GM23338 (cell line): ENCODE data around the gene FCRL4. TPM values are rescaled to one million over a fixed set of nuclear protein-coding genes. Genes with fewer than 3 reads are reported as not detected.

Experiments
- ATAC-seq: fragments of 200-7000 bp; cut with Tn5 transposase; 3 replicates; pipeline ENCODE4 v1.9.1; 2020
- DNase-seq: peaks from one replicate; pipeline ENCODE4 v3.0.0-alpha.2; 2015; ENCODE audit warnings: low spot score
- H2AFZ ChIP-seq: fragments of 200-600 bp; sonication (generic); 2 replicates; pipeline ENCODE4 v1.8.0; 2016; ENCODE audit warnings: antibody characterized with exemption, mild to moderate bottlenecking, moderate library complexity
- H3F3A ChIP-seq: fragments of 200-600 bp; sonication (generic); replicated peaks from 2 replicates; pipeline ENCODE4 v1.8.0; 2017; ENCODE audit warnings: antibody characterized with exemption, mixed run types, low read depth
- H3K27ac ChIP-seq: fragments of 200-600 bp; sonication (generic); 2 replicates; pipeline ENCODE4 v1.6.1; 2016; ENCODE audit warnings: low read depth
- H3K27me3 ChIP-seq: fragments of 200-600 bp; sonication (generic); 2 replicates; pipeline ENCODE4 v1.8.0; 2016; ENCODE audit warnings: mild to moderate bottlenecking, mixed run types, moderate library complexity; ENCODE audit not compliant: insufficient read depth
- H3K36me3 ChIP-seq: fragments of 200-600 bp; sonication (generic); 2 replicates; pipeline ENCODE4 v1.8.0; 2016; ENCODE audit warnings: mild to moderate bottlenecking; ENCODE audit not compliant: insufficient read depth
- H3K4me1 ChIP-seq: fragments of 200-600 bp; sonication (generic); 2 replicates; pipeline ENCODE4 v1.8.0; 2016; ENCODE audit warnings: mild to moderate bottlenecking, moderate library complexity; ENCODE audit not compliant: insufficient read depth
- H3K4me2 ChIP-seq: fragments of 200-600 bp; sonication (generic); 2 replicates; pipeline ENCODE4 v1.7.1; 2017; ENCODE audit warnings: mixed run types
- H3K4me3 ChIP-seq: fragments of 200-600 bp; sonication (generic); 2 replicates; pipeline ENCODE4 v1.6.1; 2016; ENCODE audit warnings: mixed run types
- H3K79me2 ChIP-seq: fragments of 200-600 bp; sonication (generic); replicated peaks from 2 replicates; pipeline ENCODE4 v1.8.0; 2017; ENCODE audit warnings: mild to moderate bottlenecking; ENCODE audit not compliant: insufficient read depth
- H3K9me2 ChIP-seq: fragments of 200-600 bp; sonication (generic); 2 replicates; pipeline ENCODE4 v1.8.0; 2017; ENCODE audit not compliant: insufficient read depth
- H4K20me1 ChIP-seq: fragments of 200-600 bp; sonication (generic); replicated peaks from 2 replicates; pipeline ENCODE4 v1.8.0; 2017; ENCODE audit warnings: mild to moderate bottlenecking; ENCODE audit not compliant: insufficient read depth
- H3K27ac Mint-ChIP-seq: 2 replicates; pipeline ENCODE4 v1.8.0; 2020; ENCODE audit warnings: inconsistent platforms, mild to moderate bottlenecking, moderate library complexity, mixed read lengths
- H3K27me3 Mint-ChIP-seq: 3 replicates; pipeline ENCODE4 v1.8.0; 2022; ENCODE audit warnings: low read depth, mild to moderate bottlenecking, moderate library complexity, mixed read lengths, inconsistent platforms; ENCODE audit not compliant: insufficient read depth, poor library complexity
- H3K36me3 Mint-ChIP-seq: 3 replicates; pipeline ENCODE4 v1.8.0; 2021; ENCODE audit warnings: low read depth, mild to moderate bottlenecking, inconsistent platforms, moderate library complexity, mixed read lengths
- H3K4me1 Mint-ChIP-seq: 3 replicates; pipeline ENCODE4 v1.8.0; 2020; ENCODE audit warnings: mild to moderate bottlenecking, inconsistent platforms, mixed read lengths
- H3K4me3 Mint-ChIP-seq: 3 replicates; pipeline ENCODE4 v1.8.0; 2021; ENCODE audit warnings: moderate library complexity, mild to moderate bottlenecking, inconsistent platforms, mixed read lengths
- H3K9me3 Mint-ChIP-seq: 3 replicates; pipeline ENCODE4 v1.8.0; 2020; ENCODE audit warnings: moderate library complexity, mild to moderate bottlenecking, inconsistent platforms, mixed read lengths
- CTCF ChIP-seq, 2 experiments: fragments of 200-600 bp in 1 of 2; sonication (generic) in 1 of 2; conservative IDR thresholded peaks; 2 replicates each; pipeline versions ENCODE4 v1.5.1 to v1.6.1; 2016 to 2017; ENCODE audit warnings: antibody characterized with exemption in 2 of 2, low read depth in 2 of 2, mild to moderate bottlenecking in 2 of 2, moderate library complexity in 1 of 2
- EZH2 ChIP-seq: fragments of 200-600 bp; sonication (generic); IDR thresholded peaks from one replicate; pipeline ENCODE4 v1.8.0; 2017; ENCODE audit warnings: antibody characterized with exemption, mild to moderate bottlenecking, low read depth; ENCODE audit not compliant: unreplicated experiment
- EZH2phosphoT487 ChIP-seq: fragments of 200-600 bp; sonication (generic); IDR thresholded peaks from one replicate; pipeline ENCODE4 v1.8.1; 2018; ENCODE audit warnings: antibody characterized with exemption; ENCODE audit not compliant: unreplicated experiment
- JUNB ChIP-seq: IDR thresholded peaks from one replicate; pipeline ENCODE4 v1.6.1; 2016; ENCODE audit warnings: antibody characterized with exemption; ENCODE audit not compliant: unreplicated experiment
- NANOG ChIP-seq: IDR thresholded peaks from 2 replicates; pipeline ENCODE4 v1.6.1; 2016; ENCODE audit warnings: antibody characterized with exemption, borderline replicate concordance
- REST ChIP-seq: IDR thresholded peaks from one replicate; pipeline ENCODE4 v1.6.1; 2018; ENCODE audit warnings: antibody characterized with exemption; ENCODE audit not compliant: unreplicated experiment
- STAT1 ChIP-seq: IDR thresholded peaks from one replicate; pipeline ENCODE4 v1.6.1; 2016; ENCODE audit warnings: antibody characterized with exemption; ENCODE audit not compliant: unreplicated experiment
- ZNF114 ChIP-seq: fragments of 250-450 bp; sonication (Bioruptor Pico); IDR thresholded peaks from 2 replicates; pipeline ENCODE4 v1.5.0; 2020; ENCODE audit warnings: mild to moderate bottlenecking, moderate library complexity
- ZNF331 ChIP-seq: fragments of 250-450 bp; sonication (Bioruptor Pico); IDR thresholded peaks from 2 replicates; pipeline ENCODE4 v1.5.0; 2020; ENCODE audit warnings: low read depth, mild to moderate bottlenecking, moderate library complexity
- polyA plus RNA-seq: library from polyadenylated mRNA; unstranded; fragments of >200 nt; fragmentation: Nextera tagmentation; extraction: Ambion mirVana; gene quantifications from 2 replicates; pipeline ENCODE4 v1.2.1, GENCODE V29; 2016
- total RNA-seq: library from RNA; depleted of rRNA; stranded (reverse); fragments of >200 nt; shearing (Covaris generic); gene quantifications from 2 replicates; pipeline ENCODE4 v1.2.3, GENCODE V29; 2014
- TF ChIP-seq, protein P1 (sequence below): fragments of 250-450 bp; sonication (Bioruptor Pico); IDR thresholded peaks from 2 replicates; pipeline ENCODE4 v1.5.0; 2020; ENCODE audit warnings: mild to moderate bottlenecking, moderate library complexity
- TF ChIP-seq, protein P2 (sequence below): IDR thresholded peaks from 2 replicates; pipeline ENCODE4 v1.6.1; 2016; ENCODE audit warnings: antibody characterized with exemption

The FCRL4 gene
- total and polyA plus RNA-seq, 2 experiments from 2014 or later = not detected

- ATAC-seq (no peak), DNase-seq (no peak)
- H4K20me1 ChIP-seq = no peaks in the 10 kb centered on the region
- no peaks in the 10 kb centered on the region for H3K27me3 ChIP-seq
- peaks cover 5% of the 10 kb centered on the region; the same call in 1 of the 2 replicates for H3K4me1 ChIP-seq
- Mint-ChIP-seq H3K36me3 (no peaks in the 10 kb centered on the region), H3K4me1 (no peaks in the 10 kb centered on the region), H3K27ac (no peak overlapping the region), H3K4me3 (no peak overlapping the region), H3K27me3 (no peaks in the 10 kb centered on the region), H3K9me3 (no peaks in the 10 kb centered on the region)
- no peaks in the 10 kb centered on the region for H3F3A ChIP-seq
- H3K4me3 ChIP-seq = no peak overlapping the region
- no peaks in the 10 kb centered on the region for H3K79me2 ChIP-seq
- H3K4me2 ChIP-seq = no peak overlapping the region
- peak overlapping the region; percentile 29; the same call in 1 of the 2 replicates for H2AFZ ChIP-seq
- TF ChIP-seq STAT1 = no peak
- TF ChIP-seq REST = no peak
- TF ChIP-seq, protein P1, sequence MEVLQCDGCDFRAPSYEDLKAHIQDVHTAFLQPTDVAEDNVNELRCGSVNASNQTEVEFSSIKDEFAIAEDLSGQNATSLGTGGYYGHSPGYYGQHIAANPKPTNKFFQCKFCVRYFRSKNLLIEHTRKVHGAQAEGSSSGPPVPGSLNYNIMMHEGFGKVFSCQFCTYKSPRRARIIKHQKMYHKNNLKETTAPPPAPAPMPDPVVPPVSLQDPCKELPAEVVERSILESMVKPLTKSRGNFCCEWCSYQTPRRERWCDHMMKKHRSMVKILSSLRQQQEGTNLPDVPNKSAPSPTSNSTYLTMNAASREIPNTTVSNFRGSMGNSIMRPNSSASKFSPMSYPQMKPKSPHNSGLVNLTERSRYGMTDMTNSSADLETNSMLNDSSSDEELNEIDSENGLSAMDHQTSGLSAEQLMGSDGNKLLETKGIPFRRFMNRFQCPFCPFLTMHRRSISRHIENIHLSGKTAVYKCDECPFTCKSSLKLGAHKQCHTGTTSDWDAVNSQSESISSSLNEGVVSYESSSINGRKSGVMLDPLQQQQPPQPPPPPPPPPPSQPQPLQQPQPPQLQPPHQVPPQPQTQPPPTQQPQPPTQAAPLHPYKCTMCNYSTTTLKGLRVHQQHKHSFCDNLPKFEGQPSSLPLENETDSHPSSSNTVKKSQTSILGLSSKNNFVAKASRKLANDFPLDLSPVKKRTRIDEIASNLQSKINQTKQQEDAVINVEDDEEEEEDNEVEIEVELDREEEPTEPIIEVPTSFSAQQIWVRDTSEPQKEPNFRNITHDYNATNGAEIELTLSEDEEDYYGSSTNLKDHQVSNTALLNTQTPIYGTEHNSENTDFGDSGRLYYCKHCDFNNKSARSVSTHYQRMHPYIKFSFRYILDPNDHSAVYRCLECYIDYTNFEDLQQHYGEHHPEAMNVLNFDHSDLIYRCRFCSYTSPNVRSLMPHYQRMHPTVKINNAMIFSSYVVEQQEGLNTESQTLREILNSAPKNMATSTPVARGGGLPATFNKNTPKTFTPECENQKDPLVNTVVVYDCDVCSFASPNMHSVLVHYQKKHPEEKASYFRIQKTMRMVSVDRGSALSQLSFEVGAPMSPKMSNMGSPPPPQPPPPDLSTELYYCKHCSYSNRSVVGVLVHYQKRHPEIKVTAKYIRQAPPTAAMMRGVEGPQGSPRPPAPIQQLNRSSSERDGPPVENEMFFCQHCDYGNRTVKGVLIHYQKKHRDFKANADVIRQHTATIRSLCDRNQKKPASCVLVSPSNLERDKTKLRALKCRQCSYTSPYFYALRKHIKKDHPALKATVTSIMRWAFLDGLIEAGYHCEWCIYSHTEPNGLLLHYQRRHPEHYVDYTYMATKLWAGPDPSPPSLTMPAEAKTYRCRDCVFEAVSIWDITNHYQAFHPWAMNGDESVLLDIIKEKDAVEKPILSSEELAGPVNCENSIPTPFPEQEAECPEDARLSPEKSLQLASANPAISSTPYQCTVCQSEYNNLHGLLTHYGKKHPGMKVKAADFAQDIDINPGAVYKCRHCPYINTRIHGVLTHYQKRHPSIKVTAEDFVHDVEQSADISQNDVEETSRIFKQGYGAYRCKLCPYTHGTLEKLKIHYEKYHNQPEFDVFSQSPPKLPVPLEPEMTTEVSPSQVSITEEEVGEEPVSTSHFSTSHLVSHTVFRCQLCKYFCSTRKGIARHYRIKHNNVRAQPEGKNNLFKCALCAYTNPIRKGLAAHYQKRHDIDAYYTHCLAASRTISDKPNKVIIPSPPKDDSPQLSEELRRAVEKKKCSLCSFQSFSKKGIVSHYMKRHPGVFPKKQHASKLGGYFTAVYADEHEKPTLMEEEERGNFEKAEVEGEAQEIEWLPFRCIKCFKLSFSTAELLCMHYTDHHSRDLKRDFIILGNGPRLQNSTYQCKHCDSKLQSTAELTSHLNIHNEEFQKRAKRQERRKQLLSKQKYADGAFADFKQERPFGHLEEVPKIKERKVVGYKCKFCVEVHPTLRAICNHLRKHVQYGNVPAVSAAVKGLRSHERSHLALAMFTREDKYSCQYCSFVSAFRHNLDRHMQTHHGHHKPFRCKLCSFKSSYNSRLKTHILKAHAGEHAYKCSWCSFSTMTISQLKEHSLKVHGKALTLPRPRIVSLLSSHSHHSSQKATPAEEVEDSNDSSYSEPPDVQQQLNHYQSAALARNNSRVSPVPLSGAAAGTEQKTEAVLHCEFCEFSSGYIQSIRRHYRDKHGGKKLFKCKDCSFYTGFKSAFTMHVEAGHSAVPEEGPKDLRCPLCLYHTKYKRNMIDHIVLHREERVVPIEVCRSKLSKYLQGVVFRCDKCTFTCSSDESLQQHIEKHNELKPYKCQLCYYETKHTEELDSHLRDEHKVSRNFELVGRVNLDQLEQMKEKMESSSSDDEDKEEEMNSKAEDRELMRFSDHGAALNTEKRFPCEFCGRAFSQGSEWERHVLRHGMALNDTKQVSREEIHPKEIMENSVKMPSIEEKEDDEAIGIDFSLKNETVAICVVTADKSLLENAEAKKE = no peak
- TF ChIP-seq ZNF114 = no peak
- TF ChIP-seq, protein P2, sequence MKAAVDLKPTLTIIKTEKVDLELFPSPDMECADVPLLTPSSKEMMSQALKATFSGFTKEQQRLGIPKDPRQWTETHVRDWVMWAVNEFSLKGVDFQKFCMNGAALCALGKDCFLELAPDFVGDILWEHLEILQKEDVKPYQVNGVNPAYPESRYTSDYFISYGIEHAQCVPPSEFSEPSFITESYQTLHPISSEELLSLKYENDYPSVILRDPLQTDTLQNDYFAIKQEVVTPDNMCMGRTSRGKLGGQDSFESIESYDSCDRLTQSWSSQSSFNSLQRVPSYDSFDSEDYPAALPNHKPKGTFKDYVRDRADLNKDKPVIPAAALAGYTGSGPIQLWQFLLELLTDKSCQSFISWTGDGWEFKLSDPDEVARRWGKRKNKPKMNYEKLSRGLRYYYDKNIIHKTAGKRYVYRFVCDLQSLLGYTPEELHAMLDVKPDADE = no peak
- no peak for TF ChIP-seq EZH2
- no peak for TF ChIP-seq ZNF331
- TF ChIP-seq JUNB = no peak
- TF ChIP-seq CTCF (conservative IDR thresholded peaks at IDR 0.05; ENCODE audit: low read depth in 2 of 2) = no peak
- TF ChIP-seq NANOG = no peak
- TF ChIP-seq EZH2phosphoT487 = no peak
- no peak overlapping the region for H3K27ac ChIP-seq
- H3K9me2 ChIP-seq = peaks cover 9% of the 10 kb centered on the region; the same call in 1 of the 2 replicates
- H3K36me3 ChIP-seq = no peaks in the 10 kb centered on the region
Observed at GRCh38 chr1:157646144-157646543, 48.3 kb upstream of the FCRL4 start.
